ENCODE results near the gene KCMF1.
A peak's percentile ranks its signal among the peaks of the same experiment; 100 is the strongest.

Gene KCMF1

DNA sequence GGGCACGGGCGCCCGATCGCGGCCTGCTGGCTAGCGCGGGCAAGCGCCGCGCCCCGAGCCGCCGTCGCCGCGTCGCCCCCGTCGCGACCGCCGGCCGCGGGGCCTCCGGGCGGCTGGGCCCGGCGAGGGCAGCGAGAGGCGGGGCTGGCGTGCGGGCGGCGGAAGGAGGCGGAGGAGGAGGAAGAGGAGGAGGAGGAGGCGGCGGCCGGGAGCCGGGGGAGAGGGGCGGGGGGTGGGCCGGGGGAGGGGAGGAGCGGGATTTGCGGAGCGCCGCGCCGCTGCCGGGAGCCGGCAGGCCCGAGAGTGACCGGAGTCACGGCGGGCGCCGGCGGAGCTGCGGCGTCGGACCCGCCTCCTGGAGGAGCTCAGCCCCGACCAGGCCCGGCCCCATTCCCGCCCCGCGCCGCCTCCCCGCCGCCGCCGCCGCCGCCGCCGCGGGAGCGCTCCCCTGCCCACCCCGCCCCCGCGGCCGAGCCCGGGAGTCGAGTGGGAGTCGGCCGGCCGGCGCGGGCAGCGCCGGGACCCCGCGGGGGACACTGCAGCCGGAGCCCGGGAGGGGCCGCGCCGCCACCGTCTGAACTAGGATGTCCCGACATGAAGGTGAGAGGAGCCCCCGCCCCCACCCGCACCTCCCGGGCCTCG is at the start of gene KCMF1:
Gene KCMF1 (plus strand): TSS at position 294 of the 642 bp plus-strand sequence. CDS start 291 bp downstream, at position 585.
- peak within 1 kb of the TSS; percentile 94 for H3K27ac ChIP-seq (ENCODE audit: low read depth, low read length)
- peak within 1 kb of the TSS; percentile 91 for H3K4me3 ChIP-seq (ENCODE audit: low read length)
- H3K9ac ChIP-seq (ENCODE audit: low read length): peak within 1 kb of the TSS; percentile 83
- peaks cover 25% of the 10 kb centered on the region for H3K4me1 ChIP-seq (ENCODE audit: control insufficient read depth, insufficient read depth, low read length)
- H3K36me3 ChIP-seq (ENCODE audit: control insufficient read depth, insufficient read depth, low read length): peaks cover 4% of the 10 kb centered on the region
- no peaks in the 10 kb centered on the region for H3K27me3 ChIP-seq (ENCODE audit: control insufficient read depth, insufficient read depth, low read length)

DNA sequence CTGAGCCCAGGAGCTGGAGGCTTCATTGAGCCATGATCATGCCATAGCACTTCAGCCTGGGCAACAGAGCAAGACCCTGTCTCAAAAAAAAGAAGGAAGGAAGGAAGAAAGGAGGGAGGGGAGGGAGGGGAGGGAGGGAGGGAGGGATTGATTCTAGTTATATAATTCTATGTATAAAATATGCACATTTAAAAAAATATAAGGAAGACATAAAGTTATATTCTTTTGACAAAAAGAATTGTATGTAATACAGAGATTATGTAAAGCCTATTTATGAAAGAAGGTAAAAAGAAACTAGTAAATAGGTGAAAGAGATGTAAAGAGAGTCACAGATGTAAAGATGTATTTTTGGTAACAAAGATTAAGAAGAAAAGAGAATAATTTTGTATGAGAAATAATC is 48.0 kb upstream of the KCMF1 start:
- Histone ChIP-seq H3K4me1 (ENCODE audit: control insufficient read depth, insufficient read depth, low read length) (peaks cover 7% of the 10 kb centered on the region), H3K27ac (ENCODE audit: low read depth, low read length) (no peak overlapping the region), H3K4me3 (ENCODE audit: low read length) (no peak overlapping the region), H3K36me3 (ENCODE audit: control insufficient read depth, insufficient read depth, low read length) (no peaks in the 10 kb centered on the region), H3K9ac (ENCODE audit: low read length) (no peak overlapping the region), H3K27me3 (ENCODE audit: control insufficient read depth, insufficient read depth, low read length) (no peaks in the 10 kb centered on the region)

DNA sequence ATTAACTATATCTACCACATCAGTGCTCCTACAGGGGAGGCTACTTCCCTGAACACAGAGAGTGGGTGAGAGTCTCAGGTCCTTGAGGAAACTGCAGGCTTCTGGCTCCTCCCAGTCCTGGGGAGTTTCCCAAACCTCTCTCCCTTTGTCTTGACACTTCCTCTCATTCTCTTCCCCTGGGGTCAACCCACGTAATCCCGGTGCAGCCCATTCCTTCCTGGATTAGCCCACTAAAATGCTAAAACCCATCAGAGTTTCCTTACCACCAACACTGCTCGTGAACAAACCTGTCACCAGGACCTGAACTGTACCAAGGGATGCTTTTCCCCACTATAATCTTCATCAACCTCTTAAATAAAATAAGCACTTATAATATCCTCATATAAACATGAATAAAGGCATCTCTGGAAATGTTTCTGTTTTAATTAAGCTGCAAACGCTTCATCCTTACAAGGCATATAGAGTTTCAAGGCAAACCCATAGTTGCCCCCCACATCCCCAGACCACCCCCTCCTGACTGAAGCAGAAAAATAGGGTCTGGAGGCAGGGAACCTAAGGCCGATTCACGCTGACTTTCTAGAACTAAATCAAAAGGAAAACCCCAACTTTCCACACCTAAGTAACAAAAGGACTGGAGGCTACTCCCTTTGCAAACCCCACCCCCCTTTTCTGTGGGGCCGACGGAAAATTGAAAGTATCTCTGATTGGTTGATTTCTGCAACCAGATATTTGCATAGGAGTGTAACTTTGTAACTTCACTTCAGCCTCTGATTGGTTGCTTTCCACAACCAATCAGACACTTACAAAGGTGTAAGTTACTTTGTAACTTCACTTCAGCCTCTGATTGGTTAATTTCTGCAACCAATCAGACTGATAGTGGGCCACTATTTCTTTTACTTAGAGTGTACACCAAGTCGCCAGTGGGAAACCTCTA is 46.5 kb upstream of the KCMF1 start:
- Histone ChIP-seq H3K27ac (ENCODE audit: low read depth, low read length) (no peak overlapping the region), H3K4me3 (ENCODE audit: low read length) (no peak overlapping the region)

DNA sequence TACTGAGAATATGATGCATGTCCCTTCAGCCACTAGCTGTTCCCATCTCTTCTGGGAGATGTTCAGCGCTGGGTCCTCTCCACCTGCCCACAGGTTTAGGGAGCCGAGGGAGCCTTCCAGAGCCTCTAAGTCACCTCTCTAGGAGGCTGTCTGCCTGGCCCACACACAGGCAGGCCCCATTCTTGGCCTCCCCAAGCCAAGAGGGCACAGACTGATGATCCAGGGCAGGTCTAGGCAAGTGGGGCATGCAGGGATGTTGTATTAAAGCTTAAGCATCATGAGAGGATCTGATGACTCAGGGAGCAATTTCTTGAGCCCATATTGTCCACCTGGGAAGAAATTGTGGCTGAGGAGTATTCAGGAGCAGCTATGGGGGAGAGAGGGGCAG is 45.6 kb upstream of the KCMF1 start:
- Histone ChIP-seq H3K27me3 (ENCODE audit: control insufficient read depth, insufficient read depth, low read length) (no peaks in the 10 kb centered on the region), H3K4me3 (ENCODE audit: low read length) (peak overlapping the region; percentile 4), H3K4me1 (ENCODE audit: control insufficient read depth, insufficient read depth, low read length) (peaks cover 5% of the 10 kb centered on the region), H3K36me3 (ENCODE audit: control insufficient read depth, insufficient read depth, low read length) (no peaks in the 10 kb centered on the region), H3K27ac (ENCODE audit: low read depth, low read length) (no peak overlapping the region), H3K9ac (ENCODE audit: low read length) (no peak overlapping the region)

More for the DNA sequence above, 46.5 kb upstream of the KCMF1 start:
- Histone ChIP-seq H3K4me1 (ENCODE audit: control insufficient read depth, insufficient read depth, low read length) (peaks cover 7% of the 10 kb centered on the region), H3K9ac (ENCODE audit: low read length) (no peak overlapping the region), H3K27me3 (ENCODE audit: control insufficient read depth, insufficient read depth, low read length) (no peaks in the 10 kb centered on the region), H3K36me3 (ENCODE audit: control insufficient read depth, insufficient read depth, low read length) (no peaks in the 10 kb centered on the region)

DNA sequence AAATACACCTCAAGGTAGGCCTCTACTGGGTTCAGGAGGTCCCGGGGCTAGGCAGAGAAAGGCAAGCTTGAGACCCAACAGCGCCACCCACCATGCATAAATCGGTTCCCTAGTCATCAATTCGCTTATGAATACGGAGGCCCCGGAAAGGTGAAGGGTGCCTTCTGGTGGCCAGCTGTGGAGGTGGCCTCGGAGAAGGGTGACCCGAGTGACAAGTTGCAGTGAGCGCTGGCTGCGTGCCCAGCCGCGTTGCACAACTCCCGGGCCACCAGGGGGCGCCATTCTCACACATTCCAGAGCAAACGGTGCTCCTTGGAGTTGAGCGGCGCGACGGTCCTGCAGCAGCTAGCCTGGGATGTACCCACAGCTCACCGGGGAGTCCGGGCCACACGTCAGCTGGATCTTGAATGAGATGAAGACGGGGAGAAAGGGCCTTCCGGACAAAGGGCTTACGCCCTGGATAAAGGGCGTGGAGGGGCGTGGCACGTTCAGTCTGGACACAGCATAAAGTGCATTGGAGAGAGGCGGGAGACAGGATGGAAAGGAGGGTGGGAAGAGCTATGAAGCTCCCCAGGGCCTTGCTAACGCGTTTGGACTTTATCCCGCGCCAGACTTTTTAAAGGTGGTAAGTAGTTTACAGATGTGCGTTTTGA is 45.1 kb upstream of the KCMF1 start:
- Histone ChIP-seq H3K4me1 (ENCODE audit: control insufficient read depth, insufficient read depth, low read length) (peaks cover 3% of the 10 kb centered on the region), H3K27me3 (ENCODE audit: control insufficient read depth, insufficient read depth, low read length) (no peaks in the 10 kb centered on the region), H3K9ac (ENCODE audit: low read length) (no peak overlapping the region), H3K36me3 (ENCODE audit: control insufficient read depth, insufficient read depth, low read length) (no peaks in the 10 kb centered on the region), H3K27ac (ENCODE audit: low read depth, low read length) (no peak overlapping the region), H3K4me3 (ENCODE audit: low read length) (peak overlapping the region; percentile 69)

DNA sequence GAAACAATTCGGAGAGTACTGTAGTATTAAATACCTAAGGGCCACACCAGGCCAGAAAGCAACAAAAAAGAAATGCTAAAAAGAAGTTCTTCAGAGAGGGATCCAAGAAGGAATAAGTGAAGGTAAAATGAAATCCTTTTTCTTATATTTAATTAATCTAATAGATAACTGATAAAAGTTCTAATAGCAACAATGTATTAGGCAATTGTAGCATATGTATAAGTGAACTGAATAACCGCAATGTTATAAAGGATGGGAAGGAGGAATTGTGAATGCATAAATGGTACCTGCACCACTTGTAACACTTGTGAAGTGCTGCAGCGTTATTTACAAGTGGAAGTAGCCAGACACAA is 43.7 kb upstream of the KCMF1 start:
- Histone ChIP-seq H3K27ac (ENCODE audit: low read depth, low read length) (no peak overlapping the region), H3K4me1 (ENCODE audit: control insufficient read depth, insufficient read depth, low read length) (peaks cover 3% of the 10 kb centered on the region), H3K27me3 (ENCODE audit: control insufficient read depth, insufficient read depth, low read length) (no peaks in the 10 kb centered on the region), H3K9ac (ENCODE audit: low read length) (no peak overlapping the region), H3K36me3 (ENCODE audit: control insufficient read depth, insufficient read depth, low read length) (no peaks in the 10 kb centered on the region), H3K4me3 (ENCODE audit: low read length) (no peak overlapping the region)

DNA sequence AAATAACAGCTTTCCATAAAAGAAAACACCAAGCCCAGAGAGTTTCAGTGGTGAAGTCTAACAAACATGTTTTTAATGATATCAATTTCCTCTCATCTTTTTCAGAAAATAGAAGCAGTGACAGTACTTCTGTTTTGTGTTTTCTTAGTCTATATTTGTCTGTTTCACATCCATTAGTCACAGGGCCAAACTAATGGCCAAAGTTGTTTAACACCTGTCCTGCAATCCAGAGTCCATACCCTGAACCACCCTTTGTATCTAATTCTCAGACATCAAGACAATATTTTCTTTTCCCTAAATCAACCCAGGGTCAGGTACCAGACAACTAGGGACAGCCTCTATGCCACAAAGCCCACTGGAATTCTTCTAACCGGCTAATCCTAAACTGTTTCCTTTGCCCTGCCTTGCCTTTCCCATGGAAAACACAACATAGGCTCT is 39.6 kb upstream of the KCMF1 start:
- Histone ChIP-seq H3K36me3 (ENCODE audit: control insufficient read depth, insufficient read depth, low read length) (no peaks in the 10 kb centered on the region), H3K4me1 (ENCODE audit: control insufficient read depth, insufficient read depth, low read length) (no peaks in the 10 kb centered on the region), H3K9ac (ENCODE audit: low read length) (no peak overlapping the region), H3K27me3 (ENCODE audit: control insufficient read depth, insufficient read depth, low read length) (no peaks in the 10 kb centered on the region), H3K4me3 (ENCODE audit: low read length) (no peak overlapping the region), H3K27ac (ENCODE audit: low read depth, low read length) (no peak overlapping the region)

DNA sequence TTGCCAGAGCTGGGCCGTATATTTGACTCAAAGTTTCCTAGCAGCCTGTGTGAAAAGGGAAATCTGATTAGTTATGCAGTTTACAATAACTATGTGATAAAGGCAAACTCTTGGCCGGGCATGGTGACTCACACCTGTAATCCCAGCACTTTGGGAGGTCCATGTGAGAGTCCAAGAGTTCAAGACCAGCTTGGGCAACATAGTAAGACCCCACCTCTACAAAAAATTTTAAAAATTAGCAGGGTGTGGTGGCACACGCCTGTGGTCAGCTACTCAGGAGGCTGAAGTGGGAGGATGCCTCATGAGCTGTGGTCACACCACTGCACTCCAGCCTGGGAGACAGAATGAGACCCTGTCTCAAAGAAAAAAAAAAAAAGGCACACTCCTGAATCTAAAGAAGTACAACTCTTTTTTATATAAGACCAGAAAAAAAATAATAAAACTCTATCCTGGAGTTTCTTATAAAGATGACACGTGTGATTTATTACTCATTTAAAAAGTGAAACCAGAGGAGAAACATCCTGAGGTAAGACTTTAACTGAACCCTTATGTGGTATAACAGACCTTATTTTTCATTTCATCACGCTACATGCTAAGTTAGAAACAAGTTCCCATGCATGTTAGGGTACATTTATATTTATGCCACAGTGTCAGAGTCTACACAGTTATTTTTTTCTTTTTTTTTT is 32.6 kb upstream of the KCMF1 start:
- H3K4me1 ChIP-seq (ENCODE audit: control insufficient read depth, insufficient read depth, low read length): no peaks in the 10 kb centered on the region
- no peak overlapping the region for H3K4me3 ChIP-seq (ENCODE audit: low read length)
- no peak overlapping the region for H3K27ac ChIP-seq (ENCODE audit: low read depth, low read length)
- no peak overlapping the region for H3K9ac ChIP-seq (ENCODE audit: low read length)
- no peaks in the 10 kb centered on the region for H3K27me3 ChIP-seq (ENCODE audit: control insufficient read depth, insufficient read depth, low read length)
- no peaks in the 10 kb centered on the region for H3K36me3 ChIP-seq (ENCODE audit: control insufficient read depth, insufficient read depth, low read length)

DNA sequence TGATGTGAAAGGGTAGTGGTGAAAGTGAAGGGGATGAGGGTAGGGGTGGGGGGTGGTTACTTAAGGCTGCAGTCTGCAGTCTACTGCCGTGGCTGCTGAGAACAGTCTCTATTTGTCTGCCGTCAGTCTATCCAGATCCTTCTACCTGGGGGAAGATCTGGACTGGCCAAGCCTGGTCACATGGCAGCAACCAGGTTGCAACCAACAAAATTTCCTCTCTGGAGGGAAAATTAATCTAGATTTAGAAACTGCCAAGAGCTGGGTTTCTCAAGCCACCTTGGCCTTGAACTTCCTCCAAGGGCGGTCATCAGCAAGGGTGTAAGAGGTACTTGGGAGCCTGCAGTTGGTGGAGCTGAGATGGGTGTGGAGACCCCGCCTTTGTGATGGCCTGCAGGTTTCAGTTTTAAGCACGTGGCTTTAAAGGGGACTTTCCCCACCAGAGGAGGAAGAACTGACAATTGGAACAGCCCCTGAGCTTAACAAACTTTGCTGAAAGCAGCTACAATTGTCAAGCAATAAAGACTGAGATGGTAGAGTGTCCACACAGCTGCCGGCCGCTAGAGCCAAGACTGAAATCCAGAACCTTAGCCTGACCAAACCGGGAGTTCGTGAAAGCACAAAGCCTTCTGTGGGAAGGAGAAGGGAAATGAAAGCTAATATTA is 31.4 kb upstream of the KCMF1 start:
- H3K27ac ChIP-seq (ENCODE audit: low read depth, low read length): no peak overlapping the region
- no peak overlapping the region for H3K9ac ChIP-seq (ENCODE audit: low read length)
- peak overlapping the region; percentile 26 for H3K4me3 ChIP-seq (ENCODE audit: low read length)
- H3K27me3 ChIP-seq (ENCODE audit: control insufficient read depth, insufficient read depth, low read length): no peaks in the 10 kb centered on the region
- H3K4me1 ChIP-seq (ENCODE audit: control insufficient read depth, insufficient read depth, low read length): no peaks in the 10 kb centered on the region
- no peaks in the 10 kb centered on the region for H3K36me3 ChIP-seq (ENCODE audit: control insufficient read depth, insufficient read depth, low read length)

DNA sequence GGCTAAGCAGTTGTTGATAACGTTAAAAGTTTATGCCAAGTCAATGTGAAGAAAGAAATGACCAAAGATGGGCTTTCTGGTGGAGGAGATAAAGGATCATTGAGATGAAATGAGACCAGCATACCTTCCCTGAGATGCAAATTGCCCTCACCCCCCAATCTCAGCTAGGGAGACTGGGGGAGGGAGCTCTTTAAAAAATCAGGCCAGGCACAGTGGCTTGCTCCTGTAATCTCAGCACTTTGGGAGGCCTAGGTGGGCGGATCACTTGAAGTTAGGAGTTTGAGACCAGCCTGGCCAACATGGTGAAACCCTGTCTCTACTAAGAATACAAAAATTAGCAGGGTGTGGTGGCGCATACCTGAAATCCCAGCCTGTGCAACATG is 30.9 kb upstream of the KCMF1 start:
- Histone ChIP-seq H3K27ac (ENCODE audit: low read depth, low read length) (no peak overlapping the region), H3K36me3 (ENCODE audit: control insufficient read depth, insufficient read depth, low read length) (no peaks in the 10 kb centered on the region), H3K4me1 (ENCODE audit: control insufficient read depth, insufficient read depth, low read length) (no peaks in the 10 kb centered on the region), H3K9ac (ENCODE audit: low read length) (no peak overlapping the region), H3K27me3 (ENCODE audit: control insufficient read depth, insufficient read depth, low read length) (no peaks in the 10 kb centered on the region), H3K4me3 (ENCODE audit: low read length) (peak overlapping the region; percentile 26)

DNA sequence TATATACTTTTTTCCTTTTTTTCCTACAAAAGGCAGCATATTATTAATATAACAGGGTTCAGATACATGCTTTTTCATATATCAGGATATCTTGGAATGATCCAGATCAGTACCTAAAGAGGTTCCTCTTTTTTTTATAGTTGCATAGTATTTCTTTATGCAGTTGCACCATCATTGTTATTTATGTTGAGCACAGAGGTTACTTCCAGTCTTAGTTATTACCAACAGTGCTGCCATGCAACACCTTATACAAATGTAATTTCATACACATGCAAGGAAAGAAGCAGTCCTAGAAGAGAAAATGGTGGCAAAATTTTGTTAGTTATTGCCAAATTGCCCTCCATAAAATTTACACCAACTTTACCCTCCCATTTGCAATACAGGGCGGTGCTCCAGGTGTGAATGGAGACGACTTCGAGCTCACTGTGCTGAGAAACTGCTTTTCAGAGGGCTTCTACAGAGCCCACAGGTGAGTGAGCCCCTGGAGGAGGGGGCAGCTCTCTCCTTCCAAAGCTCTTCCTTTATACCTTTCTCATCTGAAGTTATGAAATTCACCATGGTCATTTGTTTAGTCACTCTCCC is 30.0 kb upstream of the KCMF1 start:
- H3K4me1 ChIP-seq (ENCODE audit: control insufficient read depth, insufficient read depth, low read length): no peaks in the 10 kb centered on the region
- no peak overlapping the region for H3K4me3 ChIP-seq (ENCODE audit: low read length)
- no peaks in the 10 kb centered on the region for H3K27me3 ChIP-seq (ENCODE audit: control insufficient read depth, insufficient read depth, low read length)
- no peak overlapping the region for H3K27ac ChIP-seq (ENCODE audit: low read depth, low read length)
- H3K36me3 ChIP-seq (ENCODE audit: control insufficient read depth, insufficient read depth, low read length): no peaks in the 10 kb centered on the region
- H3K9ac ChIP-seq (ENCODE audit: low read length): no peak overlapping the region
